ENCODE results near the gene TDRD1. TPM values are rescaled to one million over a fixed set of nuclear protein-coding genes. Genes with fewer than 3 reads are reported as not detected.
A peak's percentile ranks its signal among the peaks of the same experiment; 100 is the strongest.
"Not testable (repeated sequence)": the region's sequence is repeated elsewhere in the genome, so short reads cannot be mapped to it uniquely, and the experiment has no call there.

TDRD1 gene
- total RNA-seq: 0.31 TPM

- intact Hi-C loops (cut with DNase I): no loop called here
- no peak for DNase-seq (ENCODE audit: low spot score)
- ATAC-seq: no peak
Measured at GRCh38 chr10:114179148-114179547, at the start of gene TDRD1. TSS of gene TDRD1 (plus strand) at chr10:114179353. CDS start at chr10:114187832, 8,479 bp downstream.

- ATAC-seq: no peak
- intact Hi-C loops (cut with DNase I): no loop called here
- DNase-seq (ENCODE audit: low spot score): no peak
Measured at GRCh38 chr10:114131094-114131493, 48.1 kb upstream of the TDRD1 start.

GRCh38 chr10:114135476-114135875, 43.7 kb upstream of the TDRD1 start:
- intact Hi-C loops (cut with DNase I): no loop called here
- ATAC-seq (no peak), DNase-seq (ENCODE audit: low spot score) (no peak)

GRCh38 chr10:114138581-114138980, 40.6 kb upstream of the TDRD1 start:
- intact Hi-C loops (cut with DNase I): no loop called here
- DNase-seq (ENCODE audit: low spot score): no peak
- ATAC-seq: no peak

GRCh38 chr10:114140036-114140435, 39.1 kb upstream of the TDRD1 start:
- DNase-seq (ENCODE audit: low spot score) (no peak), ATAC-seq (no peak)
- intact Hi-C loops (cut with DNase I): no loop called here

GRCh38 chr10:114140827-114141226, 38.3 kb upstream of the TDRD1 start:
- intact Hi-C loops (cut with DNase I); DNase-seq (ENCODE audit: low spot score); ATAC-seq: not testable (repeated sequence)

- intact Hi-C loops (cut with DNase I): no loop called here
- DNase-seq (ENCODE audit: low spot score): no peak
- no peak for ATAC-seq
Measured at GRCh38 chr10:114142018-114142417, 37.1 kb upstream of the TDRD1 start.

- intact Hi-C loops (cut with DNase I): no loop called here
- DNase-seq (ENCODE audit: low spot score): no peak
- ATAC-seq: no peak
Measured at GRCh38 chr10:114143160-114143559, 36.0 kb upstream of the TDRD1 start.

- ATAC-seq; intact Hi-C loops (cut with DNase I); DNase-seq (ENCODE audit: low spot score): not testable (repeated sequence)
Measured at GRCh38 chr10:114149476-114149875, 29.7 kb upstream of the TDRD1 start.

- ATAC-seq: no peak
- no peak for DNase-seq (ENCODE audit: low spot score)
- intact Hi-C loops (cut with DNase I): no loop called here
Measured at GRCh38 chr10:114151486-114151885, 27.7 kb upstream of the TDRD1 start.

GRCh38 chr10:114151892-114152291, 27.3 kb upstream of the TDRD1 start:
- intact Hi-C loops (cut with DNase I): no loop called here
- DNase-seq (ENCODE audit: low spot score): no peak
- ATAC-seq: no peak

GRCh38 chr10:114157912-114158311, 21.2 kb upstream of the TDRD1 start:
- ATAC-seq (no peak), DNase-seq (ENCODE audit: low spot score) (no peak)
- intact Hi-C loops (cut with DNase I): no loop called here

GRCh38 chr10:114163062-114163461, 16.1 kb upstream of the TDRD1 start:
- DNase-seq (ENCODE audit: low spot score) (no peak), ATAC-seq (no peak)
- intact Hi-C loops (cut with DNase I): loop anchor here (5.0 kb wide), 1 partner anchor 864 kb away; no protein-coding TSS in a partner anchor

- ATAC-seq: no peak
Measured at GRCh38 chr10:114166043-114166442, 13.1 kb upstream of the TDRD1 start.

GRCh38 chr10:114166494-114166893, 12.7 kb upstream of the TDRD1 start:
- intact Hi-C loops (cut with DNase I): no loop called here
- ATAC-seq (no peak), DNase-seq (ENCODE audit: low spot score) (no peak)

More at GRCh38 chr10:114166043-114166442, 13.1 kb upstream of the TDRD1 start:
- DNase-seq (ENCODE audit: low spot score): no peak
- intact Hi-C loops (cut with DNase I): no loop called here

GRCh38 chr10:114167985-114168384, 11.2 kb upstream of the TDRD1 start:
- ATAC-seq: no peak
- no peak for DNase-seq (ENCODE audit: low spot score)
- intact Hi-C loops (cut with DNase I): no loop called here

- intact Hi-C loops (cut with DNase I): no loop called here
- ATAC-seq: no peak
- no peak for DNase-seq (ENCODE audit: low spot score)
Measured at GRCh38 chr10:114168450-114169009, 10.6 kb upstream of the TDRD1 start.

GRCh38 chr10:114172216-114172615, 6.9 kb upstream of the TDRD1 start:
- intact Hi-C loops (cut with DNase I): no loop called here
- DNase-seq (ENCODE audit: low spot score): no peak
- no peak for ATAC-seq

- intact Hi-C loops (cut with DNase I): no loop called here
- DNase-seq (ENCODE audit: low spot score): no peak
- ATAC-seq: no peak
Measured at GRCh38 chr10:114172776-114173602, 6.2 kb upstream of the TDRD1 start.

GRCh38 chr10:114173603-114173920, 5.6 kb upstream of the TDRD1 start:
- ATAC-seq: peak; percentile 51
- intact Hi-C loops (cut with DNase I): no loop called here
- peak; percentile 67 for DNase-seq (ENCODE audit: low spot score)

Measured in sciatic nerve (tissue), 2 donors.